ENCODE results near the gene C1QTNF8.

Gene C1QTNF8

DNA sequence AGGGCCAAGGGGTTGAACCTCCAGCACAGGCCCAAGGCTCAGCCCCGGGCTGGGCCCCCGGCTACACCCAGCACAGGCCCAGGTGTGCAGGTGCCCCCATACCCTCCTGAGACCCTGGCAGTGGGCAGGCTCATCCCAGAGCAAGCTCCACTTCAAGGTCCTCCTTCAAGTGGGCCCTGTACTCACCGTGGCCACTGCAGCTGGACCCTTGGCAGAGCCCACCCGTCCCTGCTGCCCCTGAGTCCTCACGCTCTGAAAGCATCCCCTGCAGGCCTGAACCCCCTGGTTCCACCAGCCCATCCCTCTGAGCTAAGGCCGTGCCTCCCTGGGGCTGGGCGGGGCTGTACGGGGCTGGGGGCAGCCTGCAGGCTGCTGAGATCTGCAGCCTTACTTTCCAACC is 45.7 kb upstream of the C1QTNF8 start:
- TF ChIP-seq, protein P1, sequence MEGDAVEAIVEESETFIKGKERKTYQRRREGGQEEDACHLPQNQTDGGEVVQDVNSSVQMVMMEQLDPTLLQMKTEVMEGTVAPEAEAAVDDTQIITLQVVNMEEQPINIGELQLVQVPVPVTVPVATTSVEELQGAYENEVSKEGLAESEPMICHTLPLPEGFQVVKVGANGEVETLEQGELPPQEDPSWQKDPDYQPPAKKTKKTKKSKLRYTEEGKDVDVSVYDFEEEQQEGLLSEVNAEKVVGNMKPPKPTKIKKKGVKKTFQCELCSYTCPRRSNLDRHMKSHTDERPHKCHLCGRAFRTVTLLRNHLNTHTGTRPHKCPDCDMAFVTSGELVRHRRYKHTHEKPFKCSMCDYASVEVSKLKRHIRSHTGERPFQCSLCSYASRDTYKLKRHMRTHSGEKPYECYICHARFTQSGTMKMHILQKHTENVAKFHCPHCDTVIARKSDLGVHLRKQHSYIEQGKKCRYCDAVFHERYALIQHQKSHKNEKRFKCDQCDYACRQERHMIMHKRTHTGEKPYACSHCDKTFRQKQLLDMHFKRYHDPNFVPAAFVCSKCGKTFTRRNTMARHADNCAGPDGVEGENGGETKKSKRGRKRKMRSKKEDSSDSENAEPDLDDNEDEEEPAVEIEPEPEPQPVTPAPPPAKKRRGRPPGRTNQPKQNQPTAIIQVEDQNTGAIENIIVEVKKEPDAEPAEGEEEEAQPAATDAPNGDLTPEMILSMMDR (IDR thresholded peaks at IDR 0.05; ENCODE audit: extremely low read depth, insufficient read depth, missing control alignments): no peak
- in situ Hi-C loops (cut with MboI; ENCODE audit: low pct_unique_long_range_greater_than_20kb, low sequenced_read_pairs, unreplicated experiment): no loop called here

DNA sequence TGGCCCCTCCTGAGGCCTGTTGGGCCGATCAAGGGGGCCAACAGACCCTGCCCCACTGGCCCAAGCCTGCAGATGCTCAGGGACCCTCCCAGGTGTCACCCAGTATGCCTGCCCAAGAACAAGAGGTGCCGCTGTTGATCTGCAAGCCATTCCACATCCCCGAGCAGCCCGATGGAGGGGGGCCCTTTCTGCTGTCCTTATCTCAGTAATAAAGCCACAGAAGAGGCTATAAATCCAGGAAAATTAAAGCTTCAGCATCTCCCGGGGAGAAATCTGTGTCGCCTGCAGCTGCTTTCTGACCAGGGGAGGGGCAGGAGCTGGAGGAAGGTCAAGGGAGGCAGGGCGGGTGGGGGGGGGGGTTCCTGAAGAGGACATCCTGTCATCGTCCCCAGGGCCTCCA is 45.1 kb upstream of the C1QTNF8 start:
- in situ Hi-C loops (cut with MboI; ENCODE audit: low pct_unique_long_range_greater_than_20kb, low sequenced_read_pairs, unreplicated experiment): no loop called here
- DNase-seq (ENCODE audit: low spot score): no peak
- TF ChIP-seq, protein P1 (IDR thresholded peaks at IDR 0.05; ENCODE audit: extremely low read depth, insufficient read depth, missing control alignments): no peak

More for the DNA sequence above, 45.7 kb upstream of the C1QTNF8 start:
- DNase-seq (ENCODE audit: low spot score): no peak

DNA sequence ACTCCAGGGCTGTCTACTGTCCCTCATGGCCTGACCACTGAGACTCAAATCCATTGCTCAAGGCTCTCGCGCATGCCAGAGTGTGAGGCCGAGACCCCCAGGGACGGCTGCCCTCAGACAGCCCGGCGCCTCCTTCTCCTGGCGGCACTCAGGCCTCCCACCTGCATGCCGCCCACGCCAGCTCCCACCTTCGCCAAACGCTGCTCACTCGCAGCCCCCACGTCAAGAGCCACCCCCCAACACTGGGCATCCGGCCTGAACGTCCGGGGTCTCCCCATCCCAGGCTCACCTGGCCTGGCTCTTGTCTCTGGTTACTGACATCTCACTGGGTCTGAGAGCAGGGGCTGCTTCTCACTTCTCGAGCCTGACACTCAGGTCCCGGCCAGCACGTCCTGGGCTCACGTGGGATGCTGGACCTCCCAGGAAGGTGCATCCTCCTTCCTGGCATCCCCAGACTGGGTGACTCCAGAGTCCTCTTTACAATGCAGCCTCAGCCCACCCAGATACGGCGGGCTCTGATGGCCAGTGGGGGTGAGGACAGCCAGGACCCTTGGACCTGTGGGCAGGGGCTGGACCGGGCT is 44.6 kb upstream of the C1QTNF8 start:
- in situ Hi-C loops (cut with MboI; ENCODE audit: low pct_unique_long_range_greater_than_20kb, low sequenced_read_pairs, unreplicated experiment): no loop called here
- TF ChIP-seq, protein P1 (IDR thresholded peaks at IDR 0.05; ENCODE audit: extremely low read depth, insufficient read depth, missing control alignments): no peak
- DNase-seq (ENCODE audit: low spot score): no peak

DNA sequence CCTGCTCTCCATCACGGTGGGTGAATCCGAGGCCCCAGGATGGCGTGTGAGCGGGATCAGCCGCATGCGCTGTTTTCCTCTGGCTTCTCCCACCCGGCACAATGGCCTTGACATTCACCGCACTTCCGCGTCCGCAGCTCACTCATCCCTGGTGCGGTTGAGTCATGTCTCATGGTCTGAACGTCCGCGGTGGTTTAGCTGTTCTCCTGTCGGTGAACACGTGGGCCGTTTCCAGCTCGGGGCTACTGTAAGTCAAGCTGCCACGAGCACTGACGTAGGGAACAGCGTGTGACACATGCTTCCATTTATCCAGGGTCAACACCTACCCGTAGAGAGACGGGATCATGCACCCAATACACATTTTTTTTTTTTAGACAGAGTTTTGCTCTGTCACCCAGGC is 41.6 kb upstream of the C1QTNF8 start:
- DNase-seq (ENCODE audit: low spot score): no peak
- TF ChIP-seq, protein P1 (IDR thresholded peaks at IDR 0.05; ENCODE audit: extremely low read depth, insufficient read depth, missing control alignments): no peak
- in situ Hi-C loops (cut with MboI; ENCODE audit: low pct_unique_long_range_greater_than_20kb, low sequenced_read_pairs, unreplicated experiment): no loop called here

DNA sequence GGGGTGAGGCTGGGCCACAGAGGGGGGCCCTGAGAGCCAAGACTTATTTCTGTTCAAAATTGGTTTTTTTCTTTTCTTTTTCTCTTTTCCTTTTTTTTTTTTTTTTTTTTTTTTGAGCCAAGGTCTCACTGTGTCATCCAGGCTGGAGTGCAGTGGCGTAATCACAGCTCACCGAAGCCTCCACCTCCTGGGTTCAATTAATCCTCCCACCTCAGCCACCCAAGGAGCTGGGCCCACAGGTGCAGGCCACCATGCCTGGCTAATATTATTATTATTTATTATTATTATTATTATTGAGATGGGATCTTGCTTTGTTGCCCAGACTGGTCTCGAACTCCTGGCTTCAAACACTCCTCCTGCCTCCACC is 39.4 kb upstream of the C1QTNF8 start:
- no peak for DNase-seq (ENCODE audit: low spot score)
- TF ChIP-seq, protein P1 (IDR thresholded peaks at IDR 0.05; ENCODE audit: extremely low read depth, insufficient read depth, missing control alignments): no peak
- in situ Hi-C loops (cut with MboI; ENCODE audit: low pct_unique_long_range_greater_than_20kb, low sequenced_read_pairs, unreplicated experiment): no loop called here

DNA sequence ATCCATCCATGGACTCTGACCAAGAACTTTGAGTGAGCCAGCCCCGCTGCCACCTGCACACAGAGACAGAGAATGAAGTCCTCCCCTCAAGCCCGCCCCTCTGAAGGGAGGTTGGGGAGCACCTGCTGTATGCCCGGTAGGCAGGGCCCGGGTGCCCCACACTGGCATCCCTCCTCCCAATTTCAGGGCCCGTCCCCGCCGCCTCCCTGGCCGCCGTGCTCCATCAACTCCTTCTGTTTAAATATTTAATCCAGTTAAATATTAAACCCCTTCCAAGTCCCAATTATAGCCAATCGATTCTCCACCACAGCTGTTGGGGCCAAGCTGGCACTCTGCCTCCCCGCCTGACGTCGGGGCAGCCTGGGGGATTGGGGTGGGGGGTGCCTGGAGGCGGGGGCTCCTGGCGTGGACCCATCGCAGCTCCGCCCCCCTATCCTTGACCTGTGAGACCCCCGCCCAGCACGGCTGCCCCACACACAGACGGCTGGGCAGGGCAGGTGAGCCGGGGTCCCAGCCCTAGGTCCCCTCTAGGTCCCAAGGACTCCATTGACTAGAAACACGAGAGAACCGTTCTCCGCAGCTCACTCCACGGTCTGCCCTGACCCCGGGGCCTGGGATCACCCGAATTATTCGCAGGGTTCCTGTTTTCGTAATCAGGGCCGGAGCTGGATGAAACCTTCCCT is 38.9 kb upstream of the C1QTNF8 start:
- TF ChIP-seq, protein P1 (IDR thresholded peaks at IDR 0.05; ENCODE audit: extremely low read depth, insufficient read depth, missing control alignments): no peak
- DNase-seq (ENCODE audit: low spot score): no peak
- in situ Hi-C loops (cut with MboI; ENCODE audit: low pct_unique_long_range_greater_than_20kb, low sequenced_read_pairs, unreplicated experiment): no loop called here
